HG02970 (cell line): ENCODE data around the gene CAPN11.

Experiments used
- ATAC-seq: cut with Tn5 transposase; IDR thresholded peaks from one replicate; pipeline ENCODE4 v1.9.1; 2021; ENCODE audit warnings: mild to moderate bottlenecking, moderate library complexity, moderate number of reproducible peaks; ENCODE audit not compliant: unreplicated experiment, low FRiP score

The CAPN11 gene

DNA sequence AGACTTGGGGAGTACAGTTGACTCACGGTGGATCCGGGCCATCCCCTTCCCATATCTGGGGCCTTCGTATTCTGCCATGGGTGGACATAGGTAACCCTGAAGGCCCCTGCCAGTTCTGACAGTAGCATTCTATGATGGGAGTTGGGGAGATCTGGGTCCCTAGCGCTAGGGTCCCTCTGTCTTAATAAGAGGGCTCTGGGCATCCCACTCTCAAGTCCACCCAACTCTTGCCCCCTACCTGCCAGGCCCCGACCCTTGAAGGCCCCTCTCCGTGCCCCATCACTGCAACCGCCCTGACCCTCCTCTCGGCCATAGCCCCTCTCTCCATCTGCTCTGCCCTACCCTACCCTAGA is 6.5 kb upstream of the CAPN11 start:
- ATAC-seq = no peak

DNA sequence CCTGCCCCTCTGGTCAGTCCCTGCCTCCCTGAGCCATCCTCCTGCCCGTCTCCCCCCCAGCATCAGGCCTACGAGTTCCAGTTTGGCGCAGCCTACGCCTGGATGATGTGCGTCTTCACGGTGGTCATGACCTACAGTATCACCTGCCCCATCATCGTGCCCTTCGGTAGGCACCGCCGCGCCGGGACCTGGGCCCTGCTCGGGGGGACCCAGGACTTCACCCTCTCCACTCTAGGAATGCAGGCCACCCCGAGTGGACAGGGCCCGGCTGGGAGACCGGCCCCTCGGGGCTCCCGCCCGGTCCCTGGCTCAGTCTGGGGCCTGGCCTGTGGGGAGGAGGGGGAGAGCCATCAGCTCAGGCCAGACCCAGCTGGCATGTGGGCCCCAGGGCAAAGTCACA is 6.1 kb upstream of the CAPN11 start:
- ATAC-seq = no peak

DNA sequence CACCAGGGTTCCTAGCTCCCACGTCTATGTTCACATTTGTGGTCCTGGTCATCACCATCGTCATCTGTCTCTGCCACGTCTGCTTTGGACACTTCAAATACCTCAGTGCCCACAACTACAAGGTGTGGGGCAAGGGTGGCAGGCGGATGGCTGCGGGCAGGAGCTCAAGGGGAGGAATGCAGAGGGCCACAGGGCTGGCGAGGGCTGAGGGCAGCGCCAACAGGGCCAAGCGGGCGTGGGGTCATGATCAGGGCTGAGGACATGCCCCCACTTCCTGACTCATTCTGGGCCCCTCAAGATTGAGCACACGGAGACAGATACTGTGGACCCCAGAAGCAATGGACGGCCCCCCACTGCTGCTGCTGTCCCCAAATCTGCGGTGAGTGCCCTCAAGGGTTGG is 4.6 kb upstream of the CAPN11 start:
- ATAC-seq = no peak

DNA sequence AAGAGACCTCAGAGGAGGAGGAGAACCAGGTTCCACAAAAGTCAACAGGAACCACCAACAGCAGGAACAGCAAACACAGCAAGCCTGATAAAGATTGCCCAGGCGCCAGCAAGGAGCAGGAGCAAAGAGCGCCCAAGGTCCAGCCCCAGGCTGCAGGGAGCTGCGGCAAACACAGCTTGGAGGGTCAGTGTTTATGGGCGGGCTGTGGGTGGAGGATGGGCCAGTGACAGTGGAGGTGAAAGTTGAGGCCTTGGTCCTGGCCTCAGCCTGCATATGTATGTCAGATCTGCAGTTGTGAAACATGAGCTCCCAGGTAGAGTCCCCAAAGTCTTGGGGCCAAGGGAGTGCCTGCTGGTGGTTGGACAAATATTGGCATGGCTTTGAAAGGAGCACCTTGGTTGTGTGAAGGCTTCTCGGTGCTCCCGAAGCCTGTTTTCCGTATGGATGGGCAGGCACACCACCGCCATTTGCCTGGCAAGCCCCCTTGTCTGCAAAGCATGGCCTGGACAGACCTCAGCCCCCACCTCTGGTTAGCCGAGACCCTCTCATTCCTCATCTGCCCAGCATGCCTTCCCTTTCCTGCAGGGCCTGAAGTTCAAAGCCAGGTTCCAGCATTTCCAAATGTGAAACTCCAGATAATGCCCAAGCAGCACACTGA is 2.0 kb upstream of the CAPN11 start:
- ATAC-seq = no peak

DNA sequence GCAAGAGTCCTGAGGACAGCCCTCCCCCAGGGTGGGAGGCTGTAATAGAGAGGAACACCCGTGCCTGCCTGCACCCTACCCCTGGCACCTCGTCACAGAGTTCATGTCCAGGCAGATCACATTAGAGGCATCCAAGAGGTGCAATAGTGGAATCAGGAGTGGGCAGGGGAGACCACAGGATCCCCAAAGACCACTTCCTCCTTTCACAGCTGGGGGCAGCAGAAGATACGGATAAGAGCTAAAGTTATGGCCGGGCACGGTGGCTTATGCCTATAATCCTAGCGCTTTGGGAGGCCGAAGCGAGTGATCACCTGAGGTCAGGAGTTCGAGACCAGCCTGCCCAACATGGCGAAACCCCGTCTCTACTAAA is 1.5 kb upstream of the CAPN11 start:
- no peak for ATAC-seq

DNA sequence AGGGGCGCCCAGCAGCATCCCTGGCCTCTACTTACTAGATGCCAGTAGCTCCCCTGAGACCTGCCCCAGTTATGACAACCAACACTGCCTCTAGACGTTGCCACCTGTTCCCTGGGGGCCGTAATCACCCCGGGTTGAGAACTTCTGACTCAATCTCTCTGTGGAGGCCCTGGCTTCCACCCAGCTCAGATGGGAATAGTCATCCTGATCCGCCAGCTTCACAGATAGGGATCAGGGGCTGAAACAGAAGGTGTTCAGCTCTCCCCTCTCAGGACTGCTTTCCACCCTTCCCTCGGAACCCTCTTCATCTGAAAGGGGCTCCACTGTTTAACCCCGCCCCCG is 3.3 kb downstream of the CAPN11 start:
- no peak for ATAC-seq

DNA sequence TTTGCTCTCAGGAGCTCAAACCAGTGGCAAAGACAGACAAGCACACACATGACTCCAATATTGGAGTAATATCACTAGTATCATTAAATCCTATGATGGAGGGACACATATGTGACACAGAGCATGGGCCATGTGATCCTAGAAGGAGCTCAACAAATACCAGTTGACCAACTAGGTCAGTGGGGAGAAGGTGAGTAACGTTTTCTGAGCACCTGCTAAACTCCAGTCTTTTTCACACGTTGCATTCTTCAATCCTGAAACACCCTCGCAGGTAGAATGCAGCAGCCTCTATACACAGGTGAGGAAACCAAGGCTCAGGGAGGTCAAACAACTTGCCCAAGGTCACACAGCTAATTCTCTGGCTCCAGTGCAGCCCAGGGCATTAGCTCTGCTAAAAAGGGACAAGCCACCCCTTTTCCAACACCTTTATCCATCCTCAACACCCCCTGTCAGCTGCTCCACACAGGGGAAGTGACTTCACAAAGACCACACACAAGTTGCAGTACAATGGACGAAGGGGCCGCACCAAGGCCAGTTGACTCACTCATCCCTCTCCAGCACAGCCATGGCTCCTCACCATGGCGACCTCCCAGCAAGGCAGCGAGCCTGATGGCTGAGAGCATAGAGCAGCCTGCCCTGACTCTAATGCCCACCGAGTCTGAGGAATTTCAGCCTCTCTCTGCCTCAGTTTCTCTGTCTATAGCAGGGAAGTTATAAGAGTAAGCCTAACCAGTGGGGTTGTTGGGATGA is 4.4 kb downstream of the CAPN11 start:
- ATAC-seq = no peak

DNA sequence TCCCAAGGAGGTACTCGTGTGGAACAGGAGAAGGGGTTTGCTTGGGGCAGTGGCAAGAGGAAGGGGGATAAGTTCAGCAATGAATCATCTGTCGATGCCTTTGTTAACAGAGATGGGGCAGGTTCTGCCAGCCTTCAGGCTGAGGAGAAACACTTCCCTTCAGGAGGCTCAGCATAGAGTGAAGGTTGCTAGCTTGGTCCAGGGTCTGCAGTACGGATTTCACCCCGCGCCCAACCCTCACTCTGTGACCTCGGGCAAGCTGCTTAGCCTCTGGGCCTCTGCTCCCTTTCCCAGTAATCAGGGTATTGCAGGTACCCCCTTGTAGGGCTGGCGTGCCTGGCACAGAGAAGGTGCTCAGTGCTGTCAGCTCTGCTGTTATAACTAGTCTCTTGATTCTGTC is 7.5 kb downstream of the CAPN11 start:
- no peak for ATAC-seq

DNA sequence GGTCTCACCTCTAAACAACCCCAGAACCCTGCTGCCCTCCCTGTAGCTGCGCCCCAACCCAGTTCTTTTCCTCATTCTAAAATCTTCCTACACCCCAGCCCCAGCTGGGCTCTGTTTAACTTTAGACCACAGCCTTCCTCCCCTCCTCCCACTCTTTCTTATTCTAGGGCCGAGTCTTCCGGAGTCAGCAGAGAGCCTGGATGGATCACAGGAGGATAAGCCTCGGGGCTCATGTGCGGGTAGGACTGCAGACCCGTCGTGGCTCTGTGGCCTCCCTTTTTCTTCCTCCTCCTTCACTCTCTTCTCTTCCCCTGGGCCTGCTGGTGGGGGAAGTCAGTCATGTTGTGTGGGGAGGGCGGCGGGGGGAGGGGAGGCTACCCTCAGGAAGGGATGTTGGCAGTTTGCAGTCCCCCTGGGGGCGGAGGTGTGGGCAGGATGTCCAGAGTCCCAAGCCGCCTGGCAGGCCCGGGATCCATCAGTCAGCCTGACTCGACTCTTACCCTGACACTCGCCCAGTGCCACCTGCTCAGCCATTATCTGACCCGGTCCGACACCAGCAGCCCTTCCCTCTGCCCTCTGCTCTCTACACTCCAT is 8.1 kb downstream of the CAPN11 start:
- no peak for ATAC-seq

DNA sequence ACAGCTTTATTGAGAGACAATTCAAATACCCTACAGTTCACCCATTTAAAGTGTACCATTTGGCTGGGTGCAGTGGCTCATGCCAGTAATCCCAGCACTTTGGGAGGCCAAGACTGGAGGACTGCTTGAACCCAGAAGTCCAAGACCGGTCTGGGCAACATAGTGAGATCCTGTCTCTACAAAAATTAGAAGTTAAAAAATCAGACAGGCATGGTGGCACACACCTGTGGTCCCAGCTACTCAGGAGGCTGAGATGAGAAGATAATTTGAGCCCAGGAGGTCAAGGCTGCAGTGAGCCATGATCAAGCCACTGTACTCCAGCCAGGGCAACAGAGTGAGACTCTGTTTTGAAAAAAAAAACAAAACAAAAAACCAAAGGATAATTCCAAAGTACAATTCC is 8.9 kb downstream of the CAPN11 start:
- ATAC-seq = no peak

DNA sequence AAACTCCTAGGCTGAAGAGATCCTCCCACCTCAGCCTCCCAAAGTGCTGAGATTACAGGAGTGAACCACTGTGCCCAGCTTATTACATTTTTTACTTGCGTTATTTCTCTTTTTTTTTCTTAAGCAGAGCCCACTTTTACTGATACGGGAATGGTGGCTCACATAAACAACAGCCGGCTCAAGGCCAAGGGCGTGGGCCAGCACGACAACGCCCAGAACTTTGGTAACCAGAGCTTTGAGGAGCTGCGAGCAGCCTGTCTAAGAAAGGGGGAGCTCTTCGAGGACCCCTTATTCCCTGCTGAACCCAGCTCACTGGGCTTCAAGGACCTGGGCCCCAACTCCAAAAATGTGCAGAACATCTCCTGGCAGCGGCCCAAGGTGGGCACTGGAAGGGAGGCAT is 10.5 kb downstream of the CAPN11 start:
- ATAC-seq = no peak

DNA sequence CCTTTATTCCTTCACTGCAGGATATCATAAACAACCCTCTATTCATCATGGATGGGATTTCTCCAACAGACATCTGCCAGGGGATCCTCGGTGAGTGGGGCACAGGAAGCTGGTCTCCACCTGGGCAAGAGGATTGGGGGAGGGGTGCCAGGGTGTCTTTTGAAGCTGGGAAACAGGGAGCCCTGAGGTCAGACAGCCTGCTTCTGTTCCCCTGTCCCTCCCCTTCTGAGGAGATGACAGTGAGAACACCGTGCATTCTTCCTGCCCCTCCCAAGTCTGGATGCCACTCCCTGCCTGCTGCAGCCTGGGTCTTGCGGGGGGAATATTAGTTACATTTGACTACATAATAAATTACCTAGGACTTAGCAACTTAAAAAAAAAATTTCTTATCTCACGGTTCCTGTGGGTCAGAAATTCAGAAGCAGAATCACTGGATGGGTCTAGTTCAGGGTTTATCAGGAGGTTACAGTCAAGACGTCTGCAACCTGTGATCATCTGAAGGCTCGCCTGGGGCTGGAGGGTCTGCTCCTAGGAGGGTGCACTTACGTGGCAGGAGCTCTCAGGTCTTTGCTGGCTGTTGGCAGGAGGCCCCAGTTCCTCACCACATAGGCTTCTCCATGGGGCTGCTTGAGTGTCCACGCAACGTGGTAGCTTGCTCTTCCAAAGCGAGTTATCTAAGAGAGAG is 11.4 kb downstream of the CAPN11 start:
- ATAC-seq = no peak

DNA sequence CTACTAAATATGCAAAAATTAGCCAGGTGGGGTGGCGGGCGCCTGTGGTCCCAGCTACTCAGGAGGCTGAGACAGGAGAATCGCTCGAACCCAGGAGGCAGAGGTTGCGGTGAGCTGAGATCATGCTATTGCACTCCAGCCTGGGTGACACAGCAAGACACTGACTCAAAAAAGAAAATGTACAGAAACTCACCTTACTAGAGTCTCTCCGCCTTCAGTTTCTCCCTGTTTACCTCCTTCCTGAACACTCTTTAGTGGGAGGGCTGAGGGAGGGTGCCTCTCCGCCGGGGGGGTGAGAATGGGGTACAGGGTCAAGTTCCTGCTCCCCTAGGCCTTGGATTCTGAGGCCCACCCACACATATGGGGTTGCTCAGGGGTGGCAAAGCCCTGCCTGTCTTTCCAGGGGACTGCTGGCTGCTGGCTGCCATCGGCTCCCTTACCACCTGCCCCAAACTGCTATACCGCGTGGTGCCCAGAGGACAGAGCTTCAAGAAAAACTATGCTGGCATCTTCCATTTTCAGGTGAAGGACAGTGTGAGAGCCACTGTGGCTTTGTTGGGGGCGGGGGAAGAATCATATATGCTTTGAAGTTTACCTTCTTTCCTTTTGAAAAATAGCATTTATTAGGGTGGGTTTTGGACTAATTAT is 13.4 kb downstream of the CAPN11 start:
- ATAC-seq = no peak

DNA sequence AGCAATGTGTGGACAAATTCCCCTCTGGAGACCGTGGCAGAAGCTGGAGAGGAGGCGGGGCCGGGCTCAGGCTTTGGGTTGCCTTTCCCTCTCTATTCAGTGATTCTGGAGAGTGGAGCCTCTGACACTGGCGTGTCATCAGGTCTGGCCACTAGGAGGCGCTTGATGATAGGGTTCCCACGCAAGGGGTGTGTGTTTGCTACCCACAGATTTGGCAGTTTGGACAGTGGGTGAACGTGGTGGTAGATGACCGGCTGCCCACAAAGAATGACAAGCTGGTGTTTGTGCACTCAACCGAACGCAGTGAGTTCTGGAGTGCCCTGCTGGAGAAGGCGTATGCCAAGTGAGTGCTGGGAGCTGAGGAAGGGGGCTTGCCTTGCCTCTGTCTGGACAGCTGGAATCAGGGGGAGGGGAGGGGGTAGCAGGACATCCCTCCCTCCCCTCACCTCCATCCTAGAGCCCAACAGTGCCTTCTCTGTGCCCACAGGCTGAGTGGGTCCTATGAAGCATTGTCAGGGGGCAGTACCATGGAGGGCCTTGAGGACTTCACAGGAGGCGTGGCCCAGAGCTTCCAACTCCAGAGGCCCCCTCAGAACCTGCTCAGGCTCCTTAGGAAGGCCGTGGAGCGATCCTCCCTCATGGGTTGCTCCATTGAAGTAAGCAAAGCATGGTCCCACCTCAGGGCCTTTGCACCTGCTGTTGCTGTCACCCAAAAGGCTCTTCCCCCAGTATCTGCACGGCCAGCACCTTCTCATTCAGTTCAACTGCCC is 14.3 kb downstream of the CAPN11 start:
- no peak for ATAC-seq

DNA sequence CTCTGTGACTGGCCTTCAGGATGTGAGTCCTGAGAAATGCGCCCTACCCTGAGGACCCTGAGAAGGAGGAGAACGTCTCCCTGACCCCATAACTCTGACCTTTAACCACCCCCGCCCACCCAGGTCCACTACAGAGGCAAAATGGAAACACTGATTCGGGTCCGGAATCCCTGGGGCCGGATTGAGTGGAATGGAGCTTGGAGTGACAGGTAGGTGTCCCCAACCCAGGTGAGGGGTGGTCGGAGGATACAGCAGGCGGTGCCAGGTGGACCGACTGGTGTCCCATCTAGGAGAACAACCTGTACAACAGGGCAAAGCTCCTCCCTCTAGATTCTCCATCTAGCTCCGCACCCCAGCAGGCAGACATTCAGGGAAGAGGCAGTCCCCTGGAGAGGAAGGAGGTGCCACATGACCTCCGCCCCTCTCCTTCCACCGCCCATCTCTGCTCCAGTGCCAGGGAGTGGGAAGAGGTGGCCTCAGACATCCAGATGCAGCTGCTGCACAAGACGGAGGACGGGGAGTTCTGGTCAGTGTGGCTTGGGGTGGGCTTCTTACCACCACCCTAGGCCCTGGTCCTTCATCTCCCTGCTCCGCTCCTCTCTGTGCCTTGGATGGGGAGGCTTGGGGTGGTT is 17.6 kb downstream of the CAPN11 start:
- no peak for ATAC-seq

DNA sequence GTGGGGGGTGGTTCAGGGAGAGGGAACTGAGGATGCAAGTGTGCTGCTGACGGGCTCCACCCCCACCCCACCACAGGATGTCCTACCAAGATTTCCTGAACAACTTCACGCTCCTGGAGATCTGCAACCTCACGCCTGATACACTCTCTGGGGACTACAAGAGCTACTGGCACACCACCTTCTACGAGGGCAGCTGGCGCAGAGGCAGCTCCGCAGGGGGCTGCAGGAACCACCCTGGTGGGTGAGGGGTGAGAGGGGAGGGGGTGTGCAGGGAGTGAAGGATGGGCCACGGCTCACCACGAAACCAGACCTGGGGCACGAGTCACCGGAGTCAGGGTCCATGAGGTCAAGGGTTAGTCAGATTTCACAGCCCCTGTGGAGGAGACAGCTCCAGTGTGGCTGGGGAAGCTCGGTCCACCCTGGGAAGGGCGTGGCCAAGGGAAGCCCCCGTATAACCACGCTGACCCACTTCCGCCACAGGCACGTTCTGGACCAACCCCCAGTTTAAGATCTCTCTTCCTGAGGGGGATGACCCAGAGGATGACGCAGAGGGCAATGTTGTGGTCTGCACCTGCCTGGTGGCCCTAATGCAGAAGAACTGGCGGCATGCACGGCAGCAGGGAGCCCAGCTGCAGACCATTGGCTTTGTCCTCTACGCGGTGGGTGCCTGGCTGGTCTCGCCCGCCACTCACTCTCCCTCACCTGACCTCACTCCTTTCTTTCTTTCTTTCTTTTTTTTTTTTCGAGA is 18.3 kb downstream of the CAPN11 start:
- ATAC-seq = no peak

DNA sequence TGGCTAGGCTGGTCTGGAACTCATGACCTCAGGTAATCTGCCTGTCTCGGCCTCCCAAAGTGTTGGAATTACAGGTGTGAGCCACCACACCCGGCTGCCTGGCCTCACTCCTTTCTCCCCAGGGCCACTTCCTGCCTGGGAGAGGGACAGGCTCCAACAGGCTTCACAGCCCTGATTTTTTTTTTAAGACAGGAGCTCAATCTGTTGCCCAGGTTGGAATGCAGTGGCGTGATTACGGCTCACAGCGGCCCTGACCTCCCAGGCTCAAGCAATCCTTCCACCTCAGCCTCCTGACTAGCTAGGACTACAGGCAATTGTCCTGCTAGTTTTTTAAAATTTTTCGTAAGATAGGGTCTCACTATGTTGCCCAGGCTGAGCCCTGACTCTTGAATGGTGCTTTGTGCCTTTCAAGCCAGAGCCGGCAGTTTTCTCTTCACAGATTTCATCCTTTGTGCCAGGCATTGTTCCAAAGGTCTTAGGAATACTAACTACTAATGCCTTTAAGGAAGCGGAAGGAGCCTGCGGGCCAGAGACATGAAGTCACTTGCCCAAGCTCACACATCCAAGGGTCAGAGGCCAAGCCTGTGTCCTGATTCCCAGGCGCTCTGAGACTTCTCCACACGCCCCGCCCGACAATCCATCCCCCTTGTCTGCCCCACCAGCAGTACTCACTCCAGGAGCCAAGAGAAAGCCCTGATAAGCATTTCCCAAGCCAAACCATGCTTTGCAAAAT is 19.2 kb downstream of the CAPN11 start:
- no peak for ATAC-seq

DNA sequence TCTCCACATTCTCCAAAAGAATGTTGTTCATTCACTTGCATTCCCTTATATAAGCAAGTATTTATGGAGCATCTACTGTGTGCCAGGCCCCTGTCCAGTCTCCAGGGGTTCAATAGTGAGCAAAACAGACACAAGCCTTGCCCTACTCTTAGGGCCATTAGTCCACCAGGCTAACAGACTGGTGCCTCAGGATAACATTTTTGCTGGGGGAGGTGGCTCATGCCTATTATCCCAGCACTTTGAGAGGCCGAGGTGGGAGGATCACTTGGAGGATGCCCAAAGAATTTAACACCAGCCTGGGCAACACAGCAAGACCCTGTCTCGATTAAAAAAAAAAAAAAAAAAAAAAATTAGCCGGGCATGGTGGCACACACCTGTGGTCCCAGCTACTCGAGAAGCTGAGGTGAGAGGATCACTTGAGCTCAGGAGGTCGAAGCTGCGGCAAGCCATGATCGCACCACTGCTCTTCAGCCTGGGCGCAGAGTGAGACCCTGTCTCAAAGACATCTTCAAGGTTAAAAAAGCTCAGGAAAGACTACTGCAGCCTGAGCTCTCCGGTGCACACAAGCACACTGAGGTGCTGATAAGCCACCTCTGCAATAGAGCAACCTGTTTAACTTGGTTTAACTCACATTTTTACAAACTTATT is 19.9 kb downstream of the CAPN11 start:
- no peak for ATAC-seq
